Suprapubic skin (tissue), 3 donors: Measurements from ENCODE around the gene ENGASE.

Source experiments
- POLR2A ChIP-seq, 2 donors: fragments of 450-650 bp; IDR thresholded peaks; one replicate each; pipeline ENCODE4 v1.6.1; 2017; ENCODE audit warnings: antibody characterized with exemption in 2 of 2, mild to moderate bottlenecking in 2 of 2, moderate library complexity in 2 of 2
- TF ChIP-seq, protein P1 (sequence below), 2 donors: fragments of 200-600 bp in 1 of 2; fragments of 450-650 bp in 1 of 2; sonication (generic) in 1 of 2; IDR thresholded peaks; one replicate each; pipeline ENCODE4 v1.5.1; 2016 to 2019; ENCODE audit warnings: antibody characterized with exemption in 2 of 2, mild to moderate bottlenecking in 1 of 2, moderate library complexity in 1 of 2

GRCh38 chr17:79102214-79102613 lies 27.6 kb downstream of the ENGASE start:
- no peak for TF ChIP-seq POLR2A (IDR thresholded peaks at IDR 0.05)
- TF ChIP-seq, protein P1, sequence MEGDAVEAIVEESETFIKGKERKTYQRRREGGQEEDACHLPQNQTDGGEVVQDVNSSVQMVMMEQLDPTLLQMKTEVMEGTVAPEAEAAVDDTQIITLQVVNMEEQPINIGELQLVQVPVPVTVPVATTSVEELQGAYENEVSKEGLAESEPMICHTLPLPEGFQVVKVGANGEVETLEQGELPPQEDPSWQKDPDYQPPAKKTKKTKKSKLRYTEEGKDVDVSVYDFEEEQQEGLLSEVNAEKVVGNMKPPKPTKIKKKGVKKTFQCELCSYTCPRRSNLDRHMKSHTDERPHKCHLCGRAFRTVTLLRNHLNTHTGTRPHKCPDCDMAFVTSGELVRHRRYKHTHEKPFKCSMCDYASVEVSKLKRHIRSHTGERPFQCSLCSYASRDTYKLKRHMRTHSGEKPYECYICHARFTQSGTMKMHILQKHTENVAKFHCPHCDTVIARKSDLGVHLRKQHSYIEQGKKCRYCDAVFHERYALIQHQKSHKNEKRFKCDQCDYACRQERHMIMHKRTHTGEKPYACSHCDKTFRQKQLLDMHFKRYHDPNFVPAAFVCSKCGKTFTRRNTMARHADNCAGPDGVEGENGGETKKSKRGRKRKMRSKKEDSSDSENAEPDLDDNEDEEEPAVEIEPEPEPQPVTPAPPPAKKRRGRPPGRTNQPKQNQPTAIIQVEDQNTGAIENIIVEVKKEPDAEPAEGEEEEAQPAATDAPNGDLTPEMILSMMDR (IDR thresholded peaks at IDR 0.05) = no peak
